Left lung (tissue), 10 donors: ENCODE data around the gene ANKS3. TPM values are rescaled to one million over a fixed set of nuclear protein-coding genes. Genes with fewer than 3 reads are reported as not detected.

Source experiments
- ATAC-seq: fragments of 200-7000 bp; cut with Tn5 transposase; one replicate; pipeline ENCODE4 v1.9.1; 2020; ENCODE audit warnings: moderate library complexity
- DNase-seq, 4 donors: peaks; one replicate each; pipeline ENCODE4 v3.0.0-alpha.2; 2013 to 2020
- H3K27ac ChIP-seq, 2 donors: fragments of 200-600 bp; sonication (generic) in 1 of 2; one replicate each; pipeline versions ENCODE4 v1.5.0 to v1.8.0; 2020 to 2021
- H3K27me3 ChIP-seq, 2 donors: fragments of 200-600 bp; sonication (generic) in 1 of 2; one replicate each; pipeline versions ENCODE4 v1.5.0 to v1.8.0; 2020 to 2021
- H3K36me3 ChIP-seq, 2 donors: fragments of 200-600 bp; sonication (generic) in 1 of 2; one replicate each; pipeline versions ENCODE4 v1.5.0 to v1.8.0; 2020 to 2021
- H3K4me1 ChIP-seq, 2 donors: fragments of 200-600 bp; one replicate each; pipeline ENCODE4 v1.8.0; 2021
- H3K4me3 ChIP-seq, 2 donors: fragments of 200-600 bp; sonication (generic) in 1 of 2; one replicate each; pipeline versions ENCODE4 v1.5.0 to v1.8.0; 2020 to 2021; ENCODE audit warnings: mild to moderate bottlenecking in 1 of 2
- H3K9me3 ChIP-seq, 2 donors: fragments of 200-600 bp; sonication (generic) in 1 of 2; one replicate each; pipeline versions ENCODE4 v1.5.0 to v1.8.0; 2020 to 2021
- intact Hi-C, 2 donors: fragments of 100-400 bp; cut with DNase I; formaldehyde crosslinking; loops; one replicate each; pipeline versions ENCODE4 v1.11.2 to v1.14.2; 2022
- polyA plus RNA-seq, 6 donors: library from polyadenylated mRNA; unstranded; fragments of 120-200 nt; gene quantifications; one replicate each; pipeline ENCODE4 v1.2.1, GENCODE V29; 2013; ENCODE audit not compliant: insufficient read length in 6 of 6
- total RNA-seq, 2 donors: library from RNA; stranded (reverse); fragmentation: NEBNext Ultra II Directional; extraction: Animal tissue kit (Norgen Biotek cat#: 25700); gene quantifications; one replicate each; pipeline ENCODE4 v1.2.1, GENCODE V29; 2021
- TF ChIP-seq, protein P1 (sequence below), 2 donors: fragments of 200-600 bp; sonication (generic) in 1 of 2; IDR thresholded peaks; one replicate each; pipeline versions ENCODE4 v1.5.0 to v1.8.0; 2021; ENCODE audit warnings: antibody characterized with exemption in 2 of 2
- donor health status: DM: no; HTN: yes; CAD: no.
- donor health status: DM: no; HTN: no; CAD: no.

The ANKS3 gene
- total and polyA plus RNA-seq, 8 donors = 16.1 to 32.8 (median 26.7) TPM

DNA sequence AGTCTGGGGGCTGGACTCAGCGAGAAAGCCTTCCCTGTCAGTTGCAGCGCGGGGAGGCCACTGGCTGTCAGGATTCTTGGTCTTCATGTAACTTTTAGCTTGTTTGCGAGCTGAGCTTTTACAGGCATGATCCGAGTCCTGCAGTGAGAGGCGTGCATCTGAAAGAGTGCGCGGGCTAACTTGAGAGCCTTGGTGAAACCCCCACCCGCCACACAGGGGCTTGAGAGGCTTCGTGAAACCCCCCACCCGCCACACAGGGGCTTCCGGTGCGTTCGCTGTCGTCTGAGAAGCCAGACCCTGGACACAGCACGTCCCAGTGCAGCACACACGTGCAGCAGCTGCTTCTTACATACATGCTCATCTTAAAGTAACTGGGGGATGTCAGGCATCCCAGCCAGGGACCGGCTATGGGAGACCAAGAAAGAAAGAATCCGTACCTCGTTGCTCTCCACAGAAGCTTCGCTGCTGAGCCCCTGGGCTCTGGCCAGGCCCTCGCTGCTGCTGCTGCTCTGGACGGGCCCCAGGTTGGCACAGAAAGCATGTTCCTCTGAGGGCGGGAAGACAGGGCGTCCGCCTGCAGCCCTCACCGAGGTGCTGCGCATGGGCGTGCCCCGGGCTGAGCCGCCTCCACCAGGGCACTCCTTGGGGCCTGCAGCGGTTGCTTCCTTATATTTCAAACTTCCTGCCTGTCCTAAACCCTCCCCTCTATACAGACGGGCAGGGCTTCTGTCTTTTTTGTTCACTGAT lies 32.9 kb downstream of the ANKS3 start:
- Histone ChIP-seq H3K4me1 (no peaks in the 10 kb centered on the region), H3K4me3 (no peak overlapping the region), H3K9me3 (no peaks in the 10 kb centered on the region), H3K27me3 (no peaks in the 10 kb centered on the region), H3K27ac (no peak overlapping the region), H3K36me3 (peaks cover 0 to 90% of the 10 kb centered on the region in 2 donors)
- ATAC-seq = no peak
- DNase-seq = peak in 1 of 4 donors; percentile 64
- intact Hi-C loops = no loop called here
- TF ChIP-seq, protein P1, sequence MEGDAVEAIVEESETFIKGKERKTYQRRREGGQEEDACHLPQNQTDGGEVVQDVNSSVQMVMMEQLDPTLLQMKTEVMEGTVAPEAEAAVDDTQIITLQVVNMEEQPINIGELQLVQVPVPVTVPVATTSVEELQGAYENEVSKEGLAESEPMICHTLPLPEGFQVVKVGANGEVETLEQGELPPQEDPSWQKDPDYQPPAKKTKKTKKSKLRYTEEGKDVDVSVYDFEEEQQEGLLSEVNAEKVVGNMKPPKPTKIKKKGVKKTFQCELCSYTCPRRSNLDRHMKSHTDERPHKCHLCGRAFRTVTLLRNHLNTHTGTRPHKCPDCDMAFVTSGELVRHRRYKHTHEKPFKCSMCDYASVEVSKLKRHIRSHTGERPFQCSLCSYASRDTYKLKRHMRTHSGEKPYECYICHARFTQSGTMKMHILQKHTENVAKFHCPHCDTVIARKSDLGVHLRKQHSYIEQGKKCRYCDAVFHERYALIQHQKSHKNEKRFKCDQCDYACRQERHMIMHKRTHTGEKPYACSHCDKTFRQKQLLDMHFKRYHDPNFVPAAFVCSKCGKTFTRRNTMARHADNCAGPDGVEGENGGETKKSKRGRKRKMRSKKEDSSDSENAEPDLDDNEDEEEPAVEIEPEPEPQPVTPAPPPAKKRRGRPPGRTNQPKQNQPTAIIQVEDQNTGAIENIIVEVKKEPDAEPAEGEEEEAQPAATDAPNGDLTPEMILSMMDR (IDR thresholded peaks at IDR 0.05) = no peak

DNA sequence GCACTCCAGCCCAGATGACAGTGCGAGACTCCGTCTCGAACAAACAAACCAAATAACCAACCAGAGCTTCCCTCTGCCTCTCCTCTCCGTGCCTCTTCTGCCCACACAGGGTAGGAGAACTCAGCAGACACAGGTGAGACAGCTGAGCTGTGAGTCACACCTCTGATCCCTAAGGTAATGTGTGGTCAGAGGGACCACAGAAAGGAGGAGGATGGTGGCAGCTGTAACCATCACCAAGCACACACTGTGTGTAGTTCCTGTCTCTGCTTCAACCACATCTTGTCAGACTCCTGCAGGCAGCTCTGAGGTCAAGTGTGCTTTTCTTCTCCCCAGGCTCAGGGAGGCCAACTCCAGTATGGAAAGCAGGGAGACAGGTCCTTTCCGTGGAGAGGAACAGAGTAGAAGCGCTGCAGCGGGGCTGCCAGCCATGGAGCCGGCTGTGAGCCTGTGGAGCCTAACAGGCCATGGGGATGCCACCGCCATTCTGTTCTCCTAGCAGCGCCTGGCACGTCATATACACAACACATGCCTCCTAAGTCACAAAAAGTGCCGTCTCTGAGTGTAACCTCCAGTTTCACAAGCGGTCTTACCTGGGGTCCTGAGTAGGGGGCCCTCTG lies 33.6 kb downstream of the ANKS3 start:
- peak in 1 of 4 donors; percentile 54 for DNase-seq
- H3K4me3 ChIP-seq = no peak overlapping the region
- TF ChIP-seq, protein P1 (IDR thresholded peaks at IDR 0.05) = no peak
- peaks cover 0 to 96% of the 10 kb centered on the region in 2 donors for H3K36me3 ChIP-seq
- intact Hi-C loops = no loop called here
- no peaks in the 10 kb centered on the region for H3K9me3 ChIP-seq
- no peak overlapping the region for H3K27ac ChIP-seq
- no peaks in the 10 kb centered on the region for H3K4me1 ChIP-seq
- ATAC-seq = no peak
- H3K27me3 ChIP-seq = no peaks in the 10 kb centered on the region

DNA sequence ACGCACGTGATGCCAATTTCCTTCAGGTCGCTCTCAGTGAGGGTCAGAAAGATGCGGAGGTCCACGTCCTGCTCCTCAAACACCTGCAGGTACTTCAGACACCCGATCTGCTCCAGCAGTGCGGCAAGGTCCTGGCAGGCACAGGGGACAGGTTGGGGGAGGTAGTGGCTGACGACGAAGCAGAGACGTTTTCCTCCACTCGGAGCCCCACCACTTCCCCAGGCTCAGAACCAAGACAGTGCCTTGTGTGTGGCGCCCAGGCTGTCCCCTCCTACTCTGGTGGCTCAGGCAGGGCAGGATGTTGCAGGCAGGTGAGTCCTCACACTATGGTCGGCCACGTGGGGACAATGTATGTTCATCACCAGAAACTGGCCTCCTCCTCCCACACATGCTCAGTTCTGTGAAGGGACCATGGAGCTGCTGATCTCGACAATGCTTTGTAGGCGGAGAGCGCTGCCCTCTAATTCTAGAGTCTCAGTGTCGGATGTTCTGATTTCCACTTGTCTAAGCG lies 35.0 kb downstream of the ANKS3 start:
- intact Hi-C loops = no loop called here
- DNase-seq (peak in 1 of 4 donors; percentile 38), ATAC-seq (no peak)
- Histone ChIP-seq H3K36me3 (peaks cover 0 to 92% of the 10 kb centered on the region in 2 donors), H3K4me3 (no peak overlapping the region), H3K27me3 (no peaks in the 10 kb centered on the region), H3K9me3 (no peaks in the 10 kb centered on the region), H3K27ac (no peak overlapping the region), H3K4me1 (peaks cover 5 to 10% of the 10 kb centered on the region in 2 donors)
- TF ChIP-seq, protein P1 (IDR thresholded peaks at IDR 0.05) = no peak

DNA sequence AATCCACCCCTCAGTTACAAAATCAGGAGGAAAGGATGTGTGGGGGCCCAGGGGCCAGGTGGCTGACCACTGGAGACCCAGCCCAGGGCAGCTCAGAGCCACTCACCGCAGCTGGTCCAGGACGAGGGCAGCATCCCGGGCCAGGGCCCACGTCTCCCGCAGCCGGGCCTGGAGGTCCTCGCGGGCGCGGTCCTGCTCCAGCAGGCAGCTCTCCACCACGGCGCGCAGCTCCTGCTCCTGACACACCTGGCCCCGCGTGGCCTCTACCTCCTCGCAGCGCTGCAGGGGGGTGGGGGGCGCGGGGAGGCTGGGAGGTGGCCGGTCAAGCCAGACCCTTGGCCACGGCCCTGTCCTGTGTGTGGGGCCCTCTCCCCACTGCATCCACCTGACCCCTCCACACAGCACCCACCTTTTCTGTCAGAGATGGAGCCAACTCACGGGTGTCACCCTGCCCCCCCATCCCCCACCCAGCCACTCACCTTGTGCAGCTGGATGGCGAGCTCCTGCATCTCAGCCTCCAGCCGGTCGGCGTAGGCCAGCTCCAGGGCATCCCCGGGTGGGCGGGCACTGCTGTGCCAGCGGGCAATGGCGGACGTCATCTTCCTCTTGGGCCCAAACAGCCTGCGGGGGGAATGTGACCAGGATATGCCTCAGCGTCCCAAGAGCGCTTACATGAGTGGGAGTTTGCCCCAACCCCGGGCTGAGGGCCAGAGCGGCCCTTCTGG lies 35.6 kb downstream of the ANKS3 start:
- peaks cover 5 to 10% of the 10 kb centered on the region in 2 donors for H3K4me1 ChIP-seq
- intact Hi-C loops = no loop called here
- no peak for ATAC-seq
- no peaks in the 10 kb centered on the region for H3K27me3 ChIP-seq
- H3K36me3 ChIP-seq = peaks cover 0 to 86% of the 10 kb centered on the region in 2 donors
- peak in 1 of 4 donors; percentile 77 for DNase-seq
- H3K27ac ChIP-seq = no peak overlapping the region
- TF ChIP-seq, protein P1 (IDR thresholded peaks at IDR 0.05) = no peak
- H3K9me3 ChIP-seq = no peaks in the 10 kb centered on the region
- no peak overlapping the region for H3K4me3 ChIP-seq
